Endothelial cell of umbilical vein (primary cell): ENCODE results near the gene STK32C.

ENCODE experiments used
- CTCF ChIP-seq, 2 donors: IDR thresholded peaks; 1 replicate in 1 of 2; 2 replicates in 1 of 2; pipeline ENCODE4 v1.5.1; 2011; ENCODE audit warnings: low read length in 2 of 2, mild to moderate bottlenecking in 2 of 2, moderate library complexity in 2 of 2, control low read depth in 1 of 2, inconsistent platforms in 1 of 2, low read depth in 1 of 2; ENCODE audit not compliant: insufficient read depth in 1 of 2; ENCODE audit errors: extremely low read depth in 1 of 2
- EZH2 ChIP-seq: IDR thresholded peaks from 2 replicates; pipeline ENCODE4 v1.6.1; 2012; ENCODE audit warnings: borderline replicate concordance, low read depth, mild to moderate bottlenecking, moderate library complexity, low read length, inconsistent platforms; ENCODE audit not compliant: severe bottlenecking
- MAX ChIP-seq: IDR thresholded peaks from 2 replicates; pipeline ENCODE4 v1.6.1; 2011; ENCODE audit not compliant: insufficient read depth, insufficient read length
- POLR2A ChIP-seq: IDR thresholded peaks from 2 replicates; pipeline ENCODE4 v1.6.1; 2012; ENCODE audit warnings: low read depth, mild to moderate bottlenecking, control low read depth, low read length
- POLR2AphosphoS5 ChIP-seq: IDR thresholded peaks from 2 replicates; pipeline ENCODE4 v1.6.1; 2012; ENCODE audit warnings: low read depth, mild to moderate bottlenecking, control low read depth, low read length, moderate library complexity; ENCODE audit not compliant: insufficient read depth

- TF ChIP-seq CTCF (IDR thresholded peaks at IDR 0.05; ENCODE audit: extremely low read depth in 1 of 2, insufficient read depth in 1 of 2, low read depth in 1 of 2, low read length in 2 of 2) (no peak), POLR2A (no peak), POLR2AphosphoS5 (no peak), EZH2 (no peak), MAX (no peak)
These were observed 102.8 kb downstream of the STK32C start for GRCh38 chr10:132204781-132205473.
